Sigmoid colon (tissue), 4 donors: ENCODE data around the gene DIS3L2.
"Not testable (repeated sequence)": the region's sequence is repeated elsewhere in the genome, so short reads cannot be mapped to it uniquely, and the experiment has no call there.

Source experiments
- EP300 ChIP-seq, 4 donors: sonication (generic); formaldehyde crosslinking; IDR thresholded peaks; one replicate each; pipeline ENCODE4 v1.6.1; 2017; ENCODE audit warnings: antibody characterized with exemption in 4 of 4
- TF ChIP-seq, protein P1 (sequence below), 4 experiments: fragments of 450-650 bp in 3 of 4; fragments of 200-600 bp in 1 of 4; IDR thresholded peaks; one replicate each; pipeline ENCODE4 v1.5.1; 2016 to 2019; ENCODE audit warnings: antibody characterized with exemption in 4 of 4, mild to moderate bottlenecking in 3 of 4, moderate library complexity in 2 of 4

DNA sequence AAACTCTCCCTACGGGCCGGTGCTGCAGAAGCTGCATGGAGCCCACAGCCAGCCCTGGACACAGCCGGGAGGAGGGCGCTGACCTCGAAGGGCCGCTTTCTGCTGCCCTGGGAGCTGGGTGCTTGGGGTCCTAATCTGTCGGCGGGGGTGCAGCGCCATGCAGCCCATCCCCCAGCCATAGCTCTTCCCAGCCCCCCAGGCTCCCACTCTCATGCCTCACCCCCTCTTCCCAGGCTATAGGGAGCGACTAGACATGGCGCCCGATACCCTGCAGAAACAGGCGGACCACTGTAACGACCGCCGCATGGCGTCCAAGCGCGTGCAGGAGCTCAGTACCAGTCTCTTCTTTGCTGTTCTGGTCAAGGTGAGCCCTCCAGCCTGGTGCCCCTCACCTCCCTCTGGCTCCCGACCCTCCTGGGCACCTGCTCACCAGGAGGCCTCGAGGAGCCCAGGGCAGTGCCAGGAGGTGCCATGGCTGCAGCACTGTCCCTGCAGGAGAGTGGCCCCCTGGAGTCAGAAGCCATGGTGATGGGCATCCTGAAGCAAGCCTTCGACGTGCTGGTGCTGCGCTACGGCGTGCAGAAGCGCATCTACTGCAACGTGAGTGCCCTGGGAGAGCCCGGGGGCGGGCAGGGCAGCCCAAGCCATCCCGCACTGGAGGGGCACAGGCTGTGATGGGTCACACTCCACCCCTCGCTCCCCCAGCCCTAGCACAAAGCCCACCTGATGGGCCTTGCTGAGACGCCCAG lies 372.8 kb downstream of the DIS3L2 start:
- not testable (repeated sequence) for TF ChIP-seq EP300 (IDR thresholded peaks at IDR 0.05)
- TF ChIP-seq, protein P1, sequence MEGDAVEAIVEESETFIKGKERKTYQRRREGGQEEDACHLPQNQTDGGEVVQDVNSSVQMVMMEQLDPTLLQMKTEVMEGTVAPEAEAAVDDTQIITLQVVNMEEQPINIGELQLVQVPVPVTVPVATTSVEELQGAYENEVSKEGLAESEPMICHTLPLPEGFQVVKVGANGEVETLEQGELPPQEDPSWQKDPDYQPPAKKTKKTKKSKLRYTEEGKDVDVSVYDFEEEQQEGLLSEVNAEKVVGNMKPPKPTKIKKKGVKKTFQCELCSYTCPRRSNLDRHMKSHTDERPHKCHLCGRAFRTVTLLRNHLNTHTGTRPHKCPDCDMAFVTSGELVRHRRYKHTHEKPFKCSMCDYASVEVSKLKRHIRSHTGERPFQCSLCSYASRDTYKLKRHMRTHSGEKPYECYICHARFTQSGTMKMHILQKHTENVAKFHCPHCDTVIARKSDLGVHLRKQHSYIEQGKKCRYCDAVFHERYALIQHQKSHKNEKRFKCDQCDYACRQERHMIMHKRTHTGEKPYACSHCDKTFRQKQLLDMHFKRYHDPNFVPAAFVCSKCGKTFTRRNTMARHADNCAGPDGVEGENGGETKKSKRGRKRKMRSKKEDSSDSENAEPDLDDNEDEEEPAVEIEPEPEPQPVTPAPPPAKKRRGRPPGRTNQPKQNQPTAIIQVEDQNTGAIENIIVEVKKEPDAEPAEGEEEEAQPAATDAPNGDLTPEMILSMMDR (IDR thresholded peaks at IDR 0.05), result not testable (repeated sequence)
